HepG2 (cell line): ENCODE measurements around the gene ACSF3. TPM values are rescaled to one million over a fixed set of nuclear protein-coding genes. Genes with fewer than 3 reads are reported as not detected.

ENCODE experiments used
- AHDC1 ChIP-seq: sonication (generic); formaldehyde crosslinking; IDR thresholded peaks from 2 replicates; pipeline ENCODE4 v1.5.1; 2020; ENCODE audit warnings: mild to moderate bottlenecking, missing genetic modification reagents, borderline replicate concordance
- BHLHE40 ChIP-seq: IDR thresholded peaks from 2 replicates; pipeline ENCODE4 v1.6.1; 2011; ENCODE audit warnings: low read length, improper control_type of control experiment
- E2F2 ChIP-seq: sonication (generic); formaldehyde crosslinking; IDR thresholded peaks from 2 replicates; pipeline ENCODE4 v1.4.0; 2020; ENCODE audit warnings: missing genetic modification reagents, borderline replicate concordance
- MTF1 ChIP-seq: sonication (generic); formaldehyde crosslinking; IDR thresholded peaks from 2 replicates; pipeline ENCODE4 v1.5.0; 2020; ENCODE audit warnings: missing genetic modification reagents
- SALL2 ChIP-seq: sonication (generic); formaldehyde crosslinking; IDR thresholded peaks from 2 replicates; pipeline ENCODE4 v1.8.1; 2023; ENCODE audit warnings: mild to moderate bottlenecking, missing genetic modification reagents, inconsistent platforms
- SIX1 ChIP-seq: sonication (generic); formaldehyde crosslinking; IDR thresholded peaks from 2 replicates; pipeline ENCODE4 v1.4.0; 2020; ENCODE audit warnings: missing genetic modification reagents, borderline replicate concordance
- YY1 ChIP-seq: IDR thresholded peaks from 2 replicates; pipeline ENCODE4 v1.6.1; 2011; ENCODE audit warnings: low read length, low read depth, moderate library complexity, mild to moderate bottlenecking; ENCODE audit not compliant: insufficient read depth, insufficient replicate concordance
- ZC3H13 ChIP-seq: sonication (generic); formaldehyde crosslinking; IDR thresholded peaks from 2 replicates; pipeline ENCODE4 v1.8.1; 2023; ENCODE audit warnings: mild to moderate bottlenecking, missing genetic modification reagents, moderate library complexity
- ZNF280D ChIP-seq: sonication (generic); formaldehyde crosslinking; IDR thresholded peaks from 2 replicates; pipeline ENCODE4 v1.5.1; 2020; ENCODE audit warnings: mild to moderate bottlenecking, missing genetic modification reagents
- ZNF34 ChIP-seq: sonication (generic); formaldehyde crosslinking; IDR thresholded peaks from 2 replicates; pipeline ENCODE4 v1.4.0; 2020; ENCODE audit warnings: mild to moderate bottlenecking, missing genetic modification reagents, borderline replicate concordance
- ZNF501 ChIP-seq: sonication (generic); formaldehyde crosslinking; IDR thresholded peaks from 2 replicates; pipeline ENCODE4 v1.5.1; 2020; ENCODE audit warnings: mild to moderate bottlenecking, moderate library complexity, missing genetic modification reagents
- ZNF574 ChIP-seq: sonication (generic); formaldehyde crosslinking; IDR thresholded peaks from 2 replicates; pipeline ENCODE4 v1.4.0; 2020; ENCODE audit warnings: missing genetic modification reagents
- ZNF580 ChIP-seq: IDR thresholded peaks from 2 replicates; pipeline ENCODE4 v1.6.1; 2016; ENCODE audit warnings: low read depth, borderline replicate concordance
- ZNF589 ChIP-seq: sonication (generic); formaldehyde crosslinking; conservative IDR thresholded peaks from 2 replicates; pipeline ENCODE4 v1.8.0; 2022; ENCODE audit warnings: mild to moderate bottlenecking, moderate library complexity, missing genetic modification reagents
- ZNF652 ChIP-seq: IDR thresholded peaks from 2 replicates; pipeline ENCODE4 v1.6.1; 2016; ENCODE audit warnings: low read depth, borderline replicate concordance
- ZNF709 ChIP-seq: sonication (generic); formaldehyde crosslinking; IDR thresholded peaks from 2 replicates; pipeline ENCODE4 v1.5.0; 2020; ENCODE audit warnings: mild to moderate bottlenecking, missing genetic modification reagents
- ZNF713 ChIP-seq: sonication (generic); formaldehyde crosslinking; IDR thresholded peaks from 2 replicates; pipeline ENCODE4 v1.4.0; 2020; ENCODE audit warnings: mild to moderate bottlenecking, missing genetic modification reagents
- polyA plus RNA-seq, 8 experiments: library from polyadenylated mRNA; depleted of rRNA in 3 of 8; stranded (reverse) in 7 of 8; unstranded in 1 of 8; fragments of >200 nt; fragmentation: Illumina TruSeq in 4 of 8; extraction: Trizol in 4 of 8; gene quantifications; 2 replicates each; pipeline versions ENCODE4 v1.2.1 to v1.2.3, GENCODE V29; 2011 to 2016; ENCODE audit warnings: low read depth in 4 of 8, missing spikeins in 1 of 8, mixed read lengths in 1 of 8; ENCODE audit not compliant: insufficient read depth in 1 of 8
- total RNA-seq, 5 experiments: library from RNA; depleted of rRNA; stranded (reverse); fragments of >200 nt; fragmentation: Illumina TruSeq; extraction: Trizol; gene quantifications; 2 replicates each; pipeline ENCODE4 v1.2.3, GENCODE V29; 2016; ENCODE audit warnings: low read depth in 1 of 5

The ACSF3 gene
- total and polyA plus RNA-seq, 2 of the 13 experiments (the other 11 are each of a cell fraction or from before 2014, with no cell fraction given): 14.9 to 30.6 TPM

GRCh38 chr16:89155184-89155679 lies 61.6 kb downstream of the ACSF3 start (continued):
- TF ChIP-seq AHDC1 (no peak), E2F2 (CRISPR knock-in tag) (no peak), BHLHE40 (peak; percentile 73; the same call in 1 of the 2 replicates), ZNF574 (CRISPR knock-in tag) (no peak), ZC3H13 (CRISPR knock-in tag) (peak; percentile 54), ZNF652 (CRISPR knock-in tag) (no peak), ZNF589 (CRISPR knock-in tag) (no peak), ZNF501 (CRISPR knock-in tag) (peak; percentile 39; the same call in 1 of the 2 replicates), MTF1 (CRISPR knock-in tag) (no peak), YY1 (no peak), SIX1 (CRISPR knock-in tag) (no peak), ZNF580 (CRISPR knock-in tag) (no peak), ZNF280D (CRISPR knock-in tag) (no peak), ZNF713 (CRISPR knock-in tag) (no peak), ZNF709 (CRISPR knock-in tag) (no peak), SALL2 (CRISPR knock-in tag) (no peak), ZNF34 (CRISPR knock-in tag) (no peak)
